ENCODE results near the gene CHRM1. TPM values are rescaled to one million over a fixed set of nuclear protein-coding genes. Genes with fewer than 3 reads are reported as not detected.

Gene CHRM1
- total RNA-seq, 1 experiment from 2014 or later, result 0.10 TPM

- Histone ChIP-seq H3K4me2 (ENCODE audit: low read length) (no peak overlapping the region), H3K36me3 (ENCODE audit: control insufficient read depth in 1 of 2, insufficient read depth in 2 of 2, low read length in 2 of 2) (no peaks in the 10 kb centered on the region), H3K9me2 (ENCODE audit: insufficient read depth) (no peaks in the 10 kb centered on the region), H3K27ac (ENCODE audit: low read depth, low read length) (no peak overlapping the region), H4K20me1 (ENCODE audit: insufficient read depth) (no peaks in the 10 kb centered on the region), H3K27me3 (ENCODE audit: insufficient read depth, low read length) (no peaks in the 10 kb centered on the region), H3K4me1 (ENCODE audit: control insufficient read depth in 1 of 2, insufficient read depth in 2 of 2, low read length in 2 of 2) (peaks cover 12 to 20% of the 10 kb centered on the region in 2 experiments), H3K4me3 (replicated peaks in 1 of 2; ENCODE audit: low read depth in 1 of 2, low read length in 2 of 2) (no peak overlapping the region), H3K79me2 (ENCODE audit: insufficient read depth, low read length) (no peaks in the 10 kb centered on the region), H3K9ac (ENCODE audit: low read length) (no peak overlapping the region), H2AFZ (ENCODE audit: low read depth, low read length, poor library complexity, severe bottlenecking) (no peak overlapping the region), H3K9me3 (ENCODE audit: control insufficient read depth in 1 of 2, insufficient read depth in 1 of 2, low read depth in 1 of 2, low read length in 2 of 2) (no peaks in the 10 kb centered on the region)
- no peak for TF ChIP-seq MAX (IDR thresholded peaks at IDR 0.05)
- TF ChIP-seq POLR2A (IDR thresholded peaks at IDR 0.05; ENCODE audit: borderline replicate concordance, extremely low read depth, insufficient read depth, insufficient read length), result no peak
- TF ChIP-seq ZFX (IDR thresholded peaks at IDR 0.05), result no peak
- TF ChIP-seq ATF3 (IDR thresholded peaks at IDR 0.05), result no peak
- TF ChIP-seq SP1 (IDR thresholded peaks at IDR 0.05; ENCODE audit: low read depth), result no peak
- no peak for TF ChIP-seq ZBTB33 (IDR thresholded peaks at IDR 0.05; ENCODE audit: extremely low read depth, insufficient replicate concordance, low read length)
- TF ChIP-seq RAD21 (IDR thresholded peaks at IDR 0.05; ENCODE audit: low read depth), result no peak
- no peak for TF ChIP-seq CEBPB (IDR thresholded peaks at IDR 0.05; ENCODE audit: low read depth)
- TF ChIP-seq EZH2 (IDR thresholded peaks at IDR 0.05), result no peak
- TF ChIP-seq TCF7L2 (IDR thresholded peaks at IDR 0.05; ENCODE audit: borderline replicate concordance, extremely low read depth, insufficient read depth, insufficient read length), result no peak
- no peak for TF ChIP-seq REST (IDR thresholded peaks at IDR 0.05; ENCODE audit: low read depth)
- no peak for TF ChIP-seq FOSL1 (IDR thresholded peaks at IDR 0.05; ENCODE audit: low read depth)
- TF ChIP-seq CBX3 (IDR thresholded peaks at IDR 0.05; ENCODE audit: low read depth), result no peak
- no peak for TF ChIP-seq EGR1 (IDR thresholded peaks at IDR 0.05; ENCODE audit: low read depth)
- TF ChIP-seq CTCF (IDR thresholded peaks at IDR 0.05 in 2 of 3, conservative IDR thresholded peaks at IDR 0.05 in 1 of 3; ENCODE audit: borderline replicate concordance in 1 of 3, insufficient read depth in 1 of 3, low read depth in 2 of 3, low read length in 2 of 3), result no peak
- ChIA-PET POLR2A (no interaction called here), CTCF (no interaction called here), RAD21 (ENCODE audit: low non-redundant PET in 1 of 2, low total read pairs in 2 of 2, uncharacterized antibody in 2 of 2, unreplicated experiment in 2 of 2) (no interaction called here)
- intact Hi-C loops (cut with micrococcal nuclease), result loop anchor here (5.0 kb wide), 1 partner anchor 43 kb away; no protein-coding TSS in a partner anchor
- DNase-seq (ENCODE audit: low read depth, low spot score) (no peak), ATAC-seq (no peak)
- no TSS peak for BruUV-seq (replicated peaks)
Observed at GRCh38 chr11:62933750-62934495, 12.8 kb upstream of the CHRM1 start.
